ENCODE results near the gene TMEM69. TPM values are rescaled to one million over a fixed set of nuclear protein-coding genes. Genes with fewer than 3 reads are reported as not detected.

Gene TMEM69
- total and polyA plus RNA-seq, 4 donors: 13.8 to 26.1 (median 16.8) TPM

- Histone ChIP-seq H3K36me3 (ENCODE audit: control insufficient read depth in 4 of 4, insufficient read depth in 4 of 4, low read length in 4 of 4) (no peaks in the 10 kb centered on the region), H3K4me3 (no peak overlapping the region), H3K27me3 (ENCODE audit: control insufficient read depth in 3 of 3, insufficient read depth in 3 of 3, low read length in 2 of 3) (no peaks in the 10 kb centered on the region), H3K9ac (ENCODE audit: insufficient read depth in 1 of 2, low read length in 2 of 2) (no peak overlapping the region), H3K27ac (ENCODE audit: low read depth in 1 of 2, low read length in 1 of 2) (no peak overlapping the region), H3K4me1 (ENCODE audit: control insufficient read depth in 5 of 5, insufficient read depth in 5 of 5, low read length in 5 of 5) (peaks cover 0 to 24% (median 0%) of the 10 kb centered on the region in 5 donors), H3K9me3 (ENCODE audit: control insufficient read depth in 4 of 4, insufficient read depth in 3 of 4, low read length in 3 of 4) (no peaks in the 10 kb centered on the region)
- 65 to 83% methylated on average over 8 of the region's 8 CpGs for WGBS, 2 donors
- DNase-seq (no peak), ATAC-seq (ENCODE audit: insufficient read depth, low FRiP score) (no peak)
- TF ChIP-seq CTCF (IDR thresholded peaks at IDR 0.05; ENCODE audit: control extremely low read depth, extremely low read depth): no peak
These were observed 20.5 kb upstream of the TMEM69 start for GRCh38 chr1:45667321-45668111.

GRCh38 chr1:45668526-45668925 is 19.5 kb upstream of the TMEM69 start:
- DNase-seq: no peak
- no peak overlapping the region for H3K4me3 ChIP-seq
- H3K36me3 ChIP-seq (ENCODE audit: control insufficient read depth in 4 of 4, insufficient read depth in 4 of 4, low read length in 4 of 4): no peaks in the 10 kb centered on the region
- peaks cover 0 to 32% (median 0%) of the 10 kb centered on the region in 5 donors for H3K4me1 ChIP-seq (ENCODE audit: control insufficient read depth in 5 of 5, insufficient read depth in 5 of 5, low read length in 5 of 5)
- H3K9ac ChIP-seq (ENCODE audit: insufficient read depth in 1 of 2, low read length in 2 of 2): no peak overlapping the region
- no peak overlapping the region for H3K27ac ChIP-seq (ENCODE audit: low read depth in 1 of 2, low read length in 1 of 2)
- no peak for TF ChIP-seq CTCF (IDR thresholded peaks at IDR 0.05; ENCODE audit: control extremely low read depth, extremely low read depth)
- H3K9me3 ChIP-seq (ENCODE audit: control insufficient read depth in 4 of 4, insufficient read depth in 3 of 4, low read length in 3 of 4): no peaks in the 10 kb centered on the region
- H3K27me3 ChIP-seq (ENCODE audit: control insufficient read depth in 3 of 3, insufficient read depth in 3 of 3, low read length in 2 of 3): no peaks in the 10 kb centered on the region
- ATAC-seq (ENCODE audit: insufficient read depth, low FRiP score): no peak
- WGBS, 2 donors: 98% methylated on average over 4 of the region's 4 CpGs

- WGBS, 2 donors: 75 to 86% methylated on average over 1 of the region's 1 CpG
- TF ChIP-seq CTCF (IDR thresholded peaks at IDR 0.05; ENCODE audit: control extremely low read depth, extremely low read depth): no peak
- ATAC-seq (ENCODE audit: insufficient read depth, low FRiP score): no peak
- Histone ChIP-seq H3K36me3 (ENCODE audit: control insufficient read depth in 4 of 4, insufficient read depth in 4 of 4, low read length in 4 of 4) (peaks cover 0 to under 1% (median 0%) of the 10 kb centered on the region in 4 donors), H3K9me3 (ENCODE audit: control insufficient read depth in 4 of 4, insufficient read depth in 3 of 4, low read length in 3 of 4) (no peaks in the 10 kb centered on the region), H3K27ac (ENCODE audit: low read depth in 1 of 2, low read length in 1 of 2) (no peak overlapping the region), H3K4me3 (no peak overlapping the region), H3K27me3 (ENCODE audit: control insufficient read depth in 3 of 3, insufficient read depth in 3 of 3, low read length in 2 of 3) (no peaks in the 10 kb centered on the region), H3K4me1 (ENCODE audit: control insufficient read depth in 5 of 5, insufficient read depth in 5 of 5, low read length in 5 of 5) (peaks cover 0 to 37% (median 0%) of the 10 kb centered on the region in 5 donors), H3K9ac (ENCODE audit: insufficient read depth in 1 of 2, low read length in 2 of 2) (no peak overlapping the region)
- no peak for DNase-seq
These were observed 18.6 kb upstream of the TMEM69 start for GRCh38 chr1:45669379-45669778.
